GM12878 (cell line): ENCODE measurements around the gene DAPK3. TPM values are rescaled to one million over a fixed set of nuclear protein-coding genes. Genes with fewer than 3 reads are reported as not detected.
"Not testable (repeated sequence)": the region's sequence is repeated elsewhere in the genome, so short reads cannot be mapped to it uniquely, and the experiment has no call there.

Experiments used
- ATAC-seq: fragments of 200-7000 bp; cut with Tn5 transposase; 3 replicates; pipeline ENCODE4 v1.9.1; 2020; ENCODE audit warnings: mild to moderate bottlenecking, moderate library complexity
- BruUV-seq: library from RNA; stranded (reverse); fragments of 400-500 nt; replicated peaks from 2 replicates; lab custom pipeline; 2021; lab: Mats Ljungman, UMichigan
- CTCF ChIA-PET: fragments of 300-600 bp; sonication (Branson Sonifier 250); formaldehyde crosslinking; extraction: SDS; loops from one replicate; lab custom pipeline; 2021; ENCODE audit warnings: inconsistent platforms; lab: Yijun Ruan, JAX
- POLR2A ChIA-PET: fragments of 350-600 bp; formaldehyde crosslinking; extraction: SDS; loops from one replicate; lab custom pipeline; 2021; ENCODE audit warnings: inconsistent platforms; lab: Charles Lee
- RAD21 ChIA-PET: fragments of 300-600 bp; sonication (Branson Sonifier 250); formaldehyde crosslinking; loops from one replicate; lab custom pipeline; 2023; ENCODE audit warnings: antibody characterized with exemption; ENCODE audit not compliant: unreplicated experiment; lab: Charles Lee
- SMC1A ChIA-PET: fragments of 300-600 bp; sonication (Branson Sonifier 250); formaldehyde crosslinking; loops from one replicate; lab custom pipeline; 2023; ENCODE audit not compliant: unreplicated experiment, uncharacterized antibody; lab: Charles Lee
- DNase-seq: peaks from one replicate; pipeline ENCODE4 v3.0.0-alpha.2; 2011; ENCODE audit warnings: low read depth, low spot score
- FAIRE-seq: peaks from 3 replicates; lab custom pipeline; 2011; peaks lifted over from hg19 to GRCh38; lab: Jason Lieb, UNC
- H2AFZ ChIP-seq: 2 replicates; pipeline ENCODE4 v1.6.0; 2011; ENCODE audit warnings: low read depth, low read length, control low read depth; ENCODE audit not compliant: control insufficient read depth
- H3K27ac ChIP-seq: 2 replicates; pipeline ENCODE4 v1.5.1; 2011; ENCODE audit warnings: control low read depth; ENCODE audit not compliant: control insufficient read depth, insufficient read depth
- H3K27me3 ChIP-seq, 2 experiments: replicated peaks in 1 of 2; 2 replicates each; pipeline versions ENCODE4 v1.6.0 to v1.6.1; 2011; ENCODE audit warnings: low read length in 1 of 2; ENCODE audit not compliant: control insufficient read depth in 2 of 2, insufficient read depth in 2 of 2
- H3K36me3 ChIP-seq, 2 experiments: 2 replicates each; pipeline ENCODE4 v1.5.1; 2011; ENCODE audit warnings: low read length in 1 of 2; ENCODE audit not compliant: control insufficient read depth in 2 of 2, insufficient read depth in 2 of 2
- H3K4me1 ChIP-seq: 2 replicates; pipeline ENCODE4 v1.6.1; 2011; ENCODE audit warnings: mild to moderate bottlenecking, low read length, moderate library complexity, mixed read lengths; ENCODE audit not compliant: control insufficient read depth, insufficient read depth
- H3K4me2 ChIP-seq: 2 replicates; pipeline ENCODE4 v1.6.0; 2011; ENCODE audit warnings: control low read depth; ENCODE audit not compliant: control insufficient read depth, insufficient read depth
- H3K4me3 ChIP-seq: fragments of 200-600 bp; sonication (generic); 2 replicates; pipeline ENCODE4 v1.5.1; 2016
- H3K79me2 ChIP-seq: 2 replicates; pipeline ENCODE4 v1.6.0; 2011; ENCODE audit warnings: low read length; ENCODE audit not compliant: control insufficient read depth, insufficient read depth
- H3K9ac ChIP-seq: 2 replicates; pipeline ENCODE4 v1.8.0; 2011; ENCODE audit warnings: low read length, control low read depth, mixed read lengths; ENCODE audit not compliant: control insufficient read depth, insufficient read depth
- H3K9me3 ChIP-seq: replicated peaks from 3 replicates; pipeline ENCODE4 v1.5.1; 2011; ENCODE audit warnings: mild to moderate bottlenecking, low read length; ENCODE audit not compliant: control insufficient read depth, insufficient read depth
- H4K20me1 ChIP-seq: 2 replicates; pipeline ENCODE4 v1.6.0; 2011; ENCODE audit not compliant: control insufficient read depth, insufficient read depth
- ATF7 ChIP-seq: fragments of 450-650 bp; IDR thresholded peaks from 2 replicates; pipeline ENCODE4 v1.6.1; 2016; ENCODE audit warnings: low read depth, mild to moderate bottlenecking
- DPF2 ChIP-seq: fragments of 450-650 bp; IDR thresholded peaks from 2 replicates; pipeline ENCODE4 v1.6.1; 2017; ENCODE audit warnings: mild to moderate bottlenecking
- MEF2A ChIP-seq: IDR thresholded peaks from 2 replicates; pipeline ENCODE4 v1.6.1; 2011; ENCODE audit warnings: low read depth, mild to moderate bottlenecking, low read length, moderate library complexity; ENCODE audit not compliant: insufficient read depth
- NKRF ChIP-seq: fragments of 450-650 bp; conservative IDR thresholded peaks from 2 replicates; pipeline ENCODE4 v1.6.1; 2017; ENCODE audit warnings: mild to moderate bottlenecking, moderate library complexity
- PBX3 ChIP-seq: IDR thresholded peaks from 2 replicates; pipeline ENCODE4 v1.6.1; 2011; ENCODE audit warnings: mild to moderate bottlenecking, low read depth, low read length, moderate library complexity; ENCODE audit not compliant: insufficient replicate concordance
- POLR2A ChIP-seq: IDR thresholded peaks from 2 replicates; pipeline ENCODE4 v1.6.1; 2011; ENCODE audit warnings: low read depth, mild to moderate bottlenecking, low read length
- WGBS: methylation state at CpG from one replicate; pipeline ENCODE4 v1.1.6; 2016; ENCODE audit warnings: low lambda C conversion rate; ENCODE audit not compliant: insufficient replicate concordance, insufficient coverage; ENCODE audit errors: missing lambda C conversion rate; 5-methylcytosine and 5-hydroxymethylcytosine counted together
- in situ Hi-C: fragments of 300-500 bp; cut with MboI; formaldehyde crosslinking; loops from 9 replicates; pipeline ENCODE4 v1.14.3; 2018; ENCODE audit warnings: mixed read lengths
- intact Hi-C: fragments of 100-400 bp; cut with micrococcal nuclease; formaldehyde crosslinking; loops from one replicate; pipeline ENCODE4 v1.14.2; 2022; ENCODE audit not compliant: unreplicated experiment
- polyA plus RNA-seq, 11 experiments: library from polyadenylated mRNA; depleted of rRNA in 4 of 11; unstranded in 6 of 11; stranded (reverse) in 5 of 11; fragments of >200 nt; fragmentation: Nextera tagmentation in 4 of 11; fragmentation: Illumina TruSeq in 1 of 11; extraction: Ambion mirVana in 4 of 11; extraction: Trizol in 1 of 11; gene quantifications; 1 replicate in 1 of 11; 2 replicates in 10 of 11; pipeline versions ENCODE4 v1.2.1 to v1.2.3, GENCODE V29; 2011 to 2016; ENCODE audit warnings: inconsistent platforms in 2 of 11, missing spikeins in 2 of 11, low read depth in 1 of 11
- total RNA-seq, 4 experiments: library from RNA; depleted of rRNA in 3 of 4; stranded (reverse); fragments of >200 nt in 3 of 4; fragmentation: Illumina TruSeq in 1 of 4; extraction: Trizol in 1 of 4; gene quantifications; 2 replicates each; pipeline versions ENCODE4 v1.2.1 to v1.2.3, GENCODE V29; 2013 to 2021

The DAPK3 gene
- total and polyA plus RNA-seq, 10 of the 15 experiments (the other 5 are each of a cell fraction or from before 2014, with no cell fraction given): 0.13 to 46.4 (median 24.8) TPM

- TF ChIP-seq NKRF: no peak
These were observed 11.8 kb downstream of the DAPK3 start (continued) for GRCh38 chr19:3958836-3959765.

GRCh38 chr19:3955688-3956087 lies 15.2 kb downstream of the DAPK3 start:
- intact Hi-C loops: no loop called here
- Histone ChIP-seq H3K36me3 (peaks cover 0 to 7% of the 10 kb centered on the region in 2 experiments; a peak in 3 of 4 replicates), H2AFZ (no peak overlapping the region)
- TF ChIP-seq POLR2A (peak; percentile 30; the same call in 1 of the 2 replicates), PBX3 (no peak), MEF2A (no peak), DPF2 (no peak), ATF7 (no peak)
- TF ChIP-seq, all 136 proteins: peak for 1
- H3K27ac ChIP-seq: no peak overlapping the region
- no peak for DNase-seq
- H3K9me3 ChIP-seq: no peaks in the 10 kb centered on the region
- WGBS: 92% methylated on average over 10 of the region's 10 CpGs
- ChIA-PET RAD21 (no interaction called here), CTCF (no interaction called here), POLR2A (no interaction called here), SMC1A (no interaction called here)
- no peaks in the 10 kb centered on the region for H3K79me2 ChIP-seq
- no peaks in the 10 kb centered on the region for H4K20me1 ChIP-seq
- no TSS peak for BruUV-seq
- H3K9ac ChIP-seq: no peak overlapping the region
- no peak overlapping the region for H3K4me3 ChIP-seq
- H3K27me3 ChIP-seq: no peaks in the 10 kb centered on the region
- H3K4me1 ChIP-seq: no peaks in the 10 kb centered on the region
- H3K4me2 ChIP-seq: no peak overlapping the region
- no peak for FAIRE-seq
- no peak for ATAC-seq
- in situ Hi-C loops: no loop called here

GRCh38 chr19:3955276-3955675 lies 15.6 kb downstream of the DAPK3 start:
- H4K20me1 ChIP-seq, H3K4me3 ChIP-seq, BruUV-seq, FAIRE-seq, ATAC-seq, in situ Hi-C loops, H2AFZ ChIP-seq, SMC1A ChIA-PET, H3K79me2 ChIP-seq, RAD21 ChIA-PET, POLR2A ChIA-PET, CTCF ChIA-PET, H3K9me3 ChIP-seq, H3K36me3 ChIP-seq, H3K4me2 ChIP-seq, DNase-seq, intact Hi-C loops, H3K4me1 ChIP-seq, H3K27ac ChIP-seq, H3K9ac ChIP-seq, H3K27me3 ChIP-seq: not testable (repeated sequence)
- 85% methylated on average over 13 of the region's 13 CpGs for WGBS
